CD14-positive monocyte (primary cell): ENCODE data around the gene ZRANB3. TPM values are rescaled to one million over a fixed set of nuclear protein-coding genes. Genes with fewer than 3 reads are reported as not detected.

Source experiments
- DNase-seq, 3 donors: peaks; one replicate each; pipeline ENCODE4 v3.0.0-alpha.2; 2011 to 2022
- H2AFZ ChIP-seq: 2 replicates; pipeline ENCODE4 v1.6.0; 2012; ENCODE audit warnings: mild to moderate bottlenecking, low read depth, low read length, inconsistent platforms; ENCODE audit not compliant: insufficient read depth, poor library complexity, severe bottlenecking
- H3K27ac ChIP-seq, 2 donors: 1 replicate in 1 of 2; 2 replicates in 1 of 2; pipeline ENCODE4 v1.5.1; 2012 to 2013; ENCODE audit warnings: low read length in 2 of 2, control low read depth in 1 of 2, inconsistent platforms in 1 of 2, low read depth in 1 of 2, mild to moderate bottlenecking in 1 of 2
- H3K27me3 ChIP-seq, 2 donors: one replicate each; pipeline versions ENCODE4 v1.6.0 to v1.6.1; 2011 to 2013; ENCODE audit warnings: low read length in 2 of 2; ENCODE audit not compliant: control insufficient read depth in 2 of 2, insufficient read depth in 2 of 2
- H3K36me3 ChIP-seq, 2 donors: replicated peaks in 1 of 2; 1 replicate in 1 of 2; 2 replicates in 1 of 2; pipeline versions ENCODE4 v1.5.1 to v1.6.1; 2012 to 2013; ENCODE audit warnings: low read length in 2 of 2, control low read depth in 1 of 2, inconsistent platforms in 1 of 2, mild to moderate bottlenecking in 1 of 2; ENCODE audit not compliant: insufficient read depth in 2 of 2, control insufficient read depth in 1 of 2
- H3K4me1 ChIP-seq, 2 donors: 1 replicate in 1 of 2; 2 replicates in 1 of 2; pipeline versions ENCODE4 v1.5.1 to v1.6.1; 2012 to 2013; ENCODE audit warnings: low read length in 2 of 2, control low read depth in 1 of 2, inconsistent platforms in 1 of 2, mild to moderate bottlenecking in 1 of 2, moderate library complexity in 1 of 2; ENCODE audit not compliant: insufficient read depth in 2 of 2, control insufficient read depth in 1 of 2
- H3K4me2 ChIP-seq: replicated peaks from 2 replicates; pipeline ENCODE3; 2012; ENCODE audit warnings: low read length, moderate library complexity, mild to moderate bottlenecking; ENCODE audit not compliant: poor library complexity, severe bottlenecking; ENCODE audit errors: extremely low read depth
- H3K4me3 ChIP-seq, 3 experiments: fragments of 200-600 bp in 1 of 3; sonication (generic) in 1 of 3; replicated peaks in 1 of 3; 1 replicate in 2 of 3; 2 replicates in 1 of 3; pipeline ENCODE4 v1.5.1; 2011 to 2013; ENCODE audit warnings: low read length in 3 of 3, mild to moderate bottlenecking in 3 of 3, control low read depth in 2 of 3, low read depth in 2 of 3, inconsistent platforms in 1 of 3, moderate library complexity in 1 of 3
- H3K79me2 ChIP-seq: 2 replicates; pipeline ENCODE4 v1.6.0; 2012; ENCODE audit warnings: mild to moderate bottlenecking, control low read depth, inconsistent platforms, low read length, moderate library complexity; ENCODE audit not compliant: insufficient read depth
- H3K9ac ChIP-seq: 2 replicates; pipeline ENCODE4 v1.6.0; 2017; ENCODE audit warnings: low read length, mild to moderate bottlenecking; ENCODE audit not compliant: insufficient read depth, poor library complexity, severe bottlenecking
- H3K9me3 ChIP-seq, 2 donors: replicated peaks in 1 of 2; 1 replicate in 1 of 2; 2 replicates in 1 of 2; pipeline versions ENCODE4 v1.5.1 to v1.6.1; 2012 to 2013; ENCODE audit warnings: low read length in 2 of 2, control low read depth in 1 of 2; ENCODE audit not compliant: control insufficient read depth in 1 of 2, insufficient read depth in 1 of 2
- H4K20me1 ChIP-seq: 2 replicates; pipeline ENCODE4 v1.6.0; 2012; ENCODE audit warnings: mild to moderate bottlenecking, low read length, control low read depth, moderate library complexity; ENCODE audit not compliant: insufficient read depth
- H3K27ac Mint-ChIP-seq, 7 donors: one replicate each; pipeline ENCODE4 v1.8.0; 2020; ENCODE audit warnings: mild to moderate bottlenecking in 7 of 7, mixed read lengths in 7 of 7, moderate library complexity in 6 of 7, inconsistent platforms in 2 of 7
- H3K27me3 Mint-ChIP-seq, 3 donors: one replicate each; pipeline ENCODE4 v1.8.0; 2021 to 2022; ENCODE audit warnings: low read depth in 3 of 3, mild to moderate bottlenecking in 3 of 3, mixed read lengths in 3 of 3, moderate library complexity in 3 of 3, inconsistent platforms in 1 of 3
- H3K36me3 Mint-ChIP-seq, 2 donors: one replicate each; pipeline ENCODE4 v1.8.0; 2020; ENCODE audit warnings: mixed read lengths in 2 of 2, inconsistent platforms in 1 of 2, mild to moderate bottlenecking in 1 of 2
- H3K4me1 Mint-ChIP-seq: one replicate; pipeline ENCODE4 v1.8.0; 2020; ENCODE audit warnings: mild to moderate bottlenecking, mixed read lengths
- H3K4me3 Mint-ChIP-seq, 2 donors: one replicate each; pipeline ENCODE4 v1.8.0; 2020; ENCODE audit warnings: mild to moderate bottlenecking in 2 of 2, mixed read lengths in 2 of 2, moderate library complexity in 1 of 2
- H3K9me3 Mint-ChIP-seq, 7 donors: one replicate each; pipeline ENCODE4 v1.8.0; 2020 to 2022; ENCODE audit warnings: mixed read lengths in 7 of 7, mild to moderate bottlenecking in 6 of 7, moderate library complexity in 6 of 7, inconsistent platforms in 2 of 7
- WGBS: methylation state at CpG from one replicate; pipeline ENCODE4 v1.1.5; 2013; ENCODE audit warnings: missing lambda C conversion rate; ENCODE audit not compliant: insufficient coverage; 5-methylcytosine and 5-hydroxymethylcytosine counted together
- intact Hi-C, 2 donors: fragments of 100-400 bp; cut with micrococcal nuclease; formaldehyde crosslinking; loops; one replicate each; pipeline versions ENCODE4 v1.15.0 to v1.15.1; 2023
- polyA plus RNA-seq, 3 donors: library from polyadenylated mRNA; depleted of rRNA in 1 of 3; unstranded in 2 of 3; stranded (reverse) in 1 of 3; fragments of 300-500 nt in 2 of 3; fragments of >200 nt in 1 of 3; fragmentation: Illumina TruSeq in 2 of 3; gene quantifications; 1 replicate in 2 of 3; 2 replicates in 1 of 3; pipeline ENCODE4 v1.2.3, GENCODE V29; 2012 to 2021
- TF ChIP-seq, protein P1 (sequence below): fragments of 200-600 bp; IDR thresholded peaks from one replicate; pipeline ENCODE4 v1.8.0; 2022; ENCODE audit warnings: antibody characterized with exemption, mild to moderate bottlenecking

The ZRANB3 gene
- polyA plus RNA-seq, 3 donors = 0.47 to 3.5 (median 0.64) TPM

DNA sequence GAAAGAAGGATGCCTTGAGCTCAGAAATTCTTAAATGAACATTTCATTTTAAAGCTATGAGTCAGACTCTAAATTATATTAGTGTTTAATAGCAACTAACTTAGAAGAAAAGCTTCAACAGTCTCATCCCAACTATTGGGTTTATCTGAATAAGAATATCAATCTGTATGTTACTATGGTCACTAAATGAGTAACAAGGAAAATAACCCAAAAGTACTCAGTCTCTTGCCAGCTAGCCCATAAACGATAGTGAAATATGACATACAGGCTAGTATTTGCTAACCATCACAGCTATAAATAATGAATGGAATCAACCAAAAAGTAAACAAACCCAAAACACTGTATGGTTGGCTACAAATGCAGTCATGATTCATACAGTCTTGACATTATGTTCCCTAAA is 304.1 kb downstream of the ZRANB3 start:
- DNase-seq = no peak
- Histone ChIP-seq H3K27ac (no peak overlapping the region), H3K9ac (no peak overlapping the region), H3K79me2 (no peaks in the 10 kb centered on the region), H3K4me1 (no peaks in the 10 kb centered on the region), H3K36me3 (no peaks in the 10 kb centered on the region), H2AFZ (no peak overlapping the region), H3K4me3 (no peak overlapping the region), H3K4me2 (no peak overlapping the region), H4K20me1 (no peaks in the 10 kb centered on the region), H3K27me3 (no peaks in the 10 kb centered on the region), H3K9me3 (peaks cover 0 to 8% of the 10 kb centered on the region in 2 donors)
- H3K27ac Mint-ChIP-seq = no peak overlapping the region
- peaks cover 4 to 8% of the 10 kb centered on the region in 2 donors for H3K36me3 Mint-ChIP-seq
- TF ChIP-seq, protein P1, sequence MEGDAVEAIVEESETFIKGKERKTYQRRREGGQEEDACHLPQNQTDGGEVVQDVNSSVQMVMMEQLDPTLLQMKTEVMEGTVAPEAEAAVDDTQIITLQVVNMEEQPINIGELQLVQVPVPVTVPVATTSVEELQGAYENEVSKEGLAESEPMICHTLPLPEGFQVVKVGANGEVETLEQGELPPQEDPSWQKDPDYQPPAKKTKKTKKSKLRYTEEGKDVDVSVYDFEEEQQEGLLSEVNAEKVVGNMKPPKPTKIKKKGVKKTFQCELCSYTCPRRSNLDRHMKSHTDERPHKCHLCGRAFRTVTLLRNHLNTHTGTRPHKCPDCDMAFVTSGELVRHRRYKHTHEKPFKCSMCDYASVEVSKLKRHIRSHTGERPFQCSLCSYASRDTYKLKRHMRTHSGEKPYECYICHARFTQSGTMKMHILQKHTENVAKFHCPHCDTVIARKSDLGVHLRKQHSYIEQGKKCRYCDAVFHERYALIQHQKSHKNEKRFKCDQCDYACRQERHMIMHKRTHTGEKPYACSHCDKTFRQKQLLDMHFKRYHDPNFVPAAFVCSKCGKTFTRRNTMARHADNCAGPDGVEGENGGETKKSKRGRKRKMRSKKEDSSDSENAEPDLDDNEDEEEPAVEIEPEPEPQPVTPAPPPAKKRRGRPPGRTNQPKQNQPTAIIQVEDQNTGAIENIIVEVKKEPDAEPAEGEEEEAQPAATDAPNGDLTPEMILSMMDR = no peak
- peaks cover 7 to 10% (median 8%) of the 10 kb centered on the region in 7 donors for H3K9me3 Mint-ChIP-seq
- H3K27me3 Mint-ChIP-seq = peaks cover 0 to 2% (median 0%) of the 10 kb centered on the region in 3 donors
- H3K4me3 Mint-ChIP-seq = no peak overlapping the region
- no CpG with 5 or more reads among the region's 1 CpG for WGBS
- no peaks in the 10 kb centered on the region for H3K4me1 Mint-ChIP-seq
- intact Hi-C loops = no loop called here

DNA sequence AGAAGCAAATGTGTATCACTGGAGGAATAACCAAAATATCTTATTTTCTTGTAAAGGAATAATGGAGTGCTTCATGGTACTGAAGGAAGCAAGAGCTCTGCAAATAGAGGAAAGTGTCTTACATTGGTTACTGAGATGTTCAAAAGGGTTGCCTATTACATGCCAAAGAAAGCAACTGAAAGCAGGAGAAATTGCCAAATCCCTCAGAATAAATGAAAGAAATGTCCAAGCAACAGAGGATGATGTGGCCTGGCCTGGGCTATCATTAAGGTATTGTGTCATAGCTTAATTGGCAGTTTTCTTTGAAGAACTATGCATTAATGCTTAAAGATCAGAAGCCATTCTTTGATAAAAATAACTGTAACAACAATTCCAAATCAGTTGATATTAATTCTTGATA is 305.2 kb downstream of the ZRANB3 start:
- Histone ChIP-seq H3K9me3 (no peaks in the 10 kb centered on the region), H3K79me2 (no peaks in the 10 kb centered on the region), H3K4me1 (no peaks in the 10 kb centered on the region), H3K4me3 (no peak overlapping the region), H3K36me3 (no peaks in the 10 kb centered on the region), H3K27ac (no peak overlapping the region), H3K27me3 (no peaks in the 10 kb centered on the region), H3K9ac (no peak overlapping the region), H4K20me1 (no peaks in the 10 kb centered on the region), H2AFZ (no peak overlapping the region), H3K4me2 (no peak overlapping the region)
- peaks cover 8% of the 10 kb centered on the region in 2 donors for H3K36me3 Mint-ChIP-seq
- no peak overlapping the region for H3K27ac Mint-ChIP-seq
- TF ChIP-seq, protein P1 = no peak
- no peaks in the 10 kb centered on the region for H3K27me3 Mint-ChIP-seq
- H3K4me1 Mint-ChIP-seq = no peaks in the 10 kb centered on the region
- DNase-seq = no peak
- intact Hi-C loops = no loop called here
- H3K4me3 Mint-ChIP-seq = no peak overlapping the region
- peaks cover 0 to 7% (median 3%) of the 10 kb centered on the region in 7 donors for H3K9me3 Mint-ChIP-seq
